ENCODE measurements around the gene PTCHD1.
A peak's percentile ranks its signal among the peaks of the same experiment; 100 is the strongest.

PTCHD1 gene

GRCh38 chrX:23334848-23335599 lies at the start of gene PTCHD1:
Gene PTCHD1, plus strand, starts transcription at chrX:23334849. Its CDS starts 27 bp downstream, at chrX:23334876.
- DNase-seq: no peak
- CTCF ChIA-PET: no interaction called here
- H3K4me1 Mint-ChIP-seq: peaks cover 8% of the 10 kb centered on the region
- H3K27me3 Mint-ChIP-seq: peaks cover 57% of the 10 kb centered on the region
- no peak within 1 kb of the TSS for H3K27ac Mint-ChIP-seq
- no peak within 1 kb of the TSS for H3K4me3 Mint-ChIP-seq
- no peaks in the 10 kb centered on the region for H3K9me3 Mint-ChIP-seq
- H3K36me3 Mint-ChIP-seq: no peaks in the 10 kb centered on the region

- CTCF ChIA-PET: no interaction called here
- H3K36me3 Mint-ChIP-seq: no peaks in the 10 kb centered on the region
- H3K4me3 Mint-ChIP-seq: no peak overlapping the region
- no peaks in the 10 kb centered on the region for H3K9me3 Mint-ChIP-seq
- no peak overlapping the region for H3K27ac Mint-ChIP-seq
- no peaks in the 10 kb centered on the region for H3K27me3 Mint-ChIP-seq
- no peak for DNase-seq
- no peaks in the 10 kb centered on the region for H3K4me1 Mint-ChIP-seq
Observed at GRCh38 chrX:23286731-23287130, 47.9 kb upstream of the PTCHD1 start.

GRCh38 chrX:23287191-23287725 lies 47.4 kb upstream of the PTCHD1 start:
- no peaks in the 10 kb centered on the region for H3K4me1 Mint-ChIP-seq
- H3K36me3 Mint-ChIP-seq: no peaks in the 10 kb centered on the region
- CTCF ChIA-PET: no interaction called here
- H3K4me3 Mint-ChIP-seq: no peak overlapping the region
- DNase-seq: no peak
- no peaks in the 10 kb centered on the region for H3K9me3 Mint-ChIP-seq
- no peaks in the 10 kb centered on the region for H3K27me3 Mint-ChIP-seq
- H3K27ac Mint-ChIP-seq: no peak overlapping the region

GRCh38 chrX:23292354-23292987 lies 42.2 kb upstream of the PTCHD1 start:
- no peak overlapping the region for H3K4me3 Mint-ChIP-seq
- CTCF ChIA-PET: no interaction called here
- no peaks in the 10 kb centered on the region for H3K4me1 Mint-ChIP-seq
- no peak overlapping the region for H3K27ac Mint-ChIP-seq
- no peaks in the 10 kb centered on the region for H3K9me3 Mint-ChIP-seq
- H3K36me3 Mint-ChIP-seq: no peaks in the 10 kb centered on the region
- no peak for DNase-seq
- no peaks in the 10 kb centered on the region for H3K27me3 Mint-ChIP-seq

- no peak overlapping the region for H3K27ac Mint-ChIP-seq
- H3K27me3 Mint-ChIP-seq: no peaks in the 10 kb centered on the region
- no peak overlapping the region for H3K4me3 Mint-ChIP-seq
- H3K36me3 Mint-ChIP-seq: no peaks in the 10 kb centered on the region
- CTCF ChIA-PET: no interaction called here
- no peak for DNase-seq
- no peaks in the 10 kb centered on the region for H3K4me1 Mint-ChIP-seq
- no peaks in the 10 kb centered on the region for H3K9me3 Mint-ChIP-seq
Observed at GRCh38 chrX:23292988-23293651, 41.5 kb upstream of the PTCHD1 start.

- Mint-ChIP-seq H3K27me3 (no peaks in the 10 kb centered on the region), H3K4me1 (no peaks in the 10 kb centered on the region), H3K9me3 (no peaks in the 10 kb centered on the region), H3K36me3 (no peaks in the 10 kb centered on the region), H3K27ac (no peak overlapping the region), H3K4me3 (no peak overlapping the region)
- no peak for DNase-seq
- CTCF ChIA-PET: interaction anchor here (1.2 kb wide), 1 partner anchor 13 kb away, joined by 3 read pairs; no protein-coding TSS in a partner anchor
Observed at GRCh38 chrX:23304881-23305280, 29.8 kb upstream of the PTCHD1 start.

GRCh38 chrX:23311731-23312130 lies 22.9 kb upstream of the PTCHD1 start:
- no peak overlapping the region for H3K4me3 Mint-ChIP-seq
- no peak overlapping the region for H3K27ac Mint-ChIP-seq
- H3K36me3 Mint-ChIP-seq: no peaks in the 10 kb centered on the region
- H3K4me1 Mint-ChIP-seq: no peaks in the 10 kb centered on the region
- H3K9me3 Mint-ChIP-seq: no peaks in the 10 kb centered on the region
- CTCF ChIA-PET: no interaction called here
- DNase-seq: no peak
- H3K27me3 Mint-ChIP-seq: no peaks in the 10 kb centered on the region

GRCh38 chrX:23312136-23312535 lies 22.5 kb upstream of the PTCHD1 start:
- no peak overlapping the region for H3K27ac Mint-ChIP-seq
- H3K4me3 Mint-ChIP-seq: no peak overlapping the region
- H3K27me3 Mint-ChIP-seq: no peaks in the 10 kb centered on the region
- no peak for DNase-seq
- CTCF ChIA-PET: no interaction called here
- no peaks in the 10 kb centered on the region for H3K9me3 Mint-ChIP-seq
- no peaks in the 10 kb centered on the region for H3K36me3 Mint-ChIP-seq
- H3K4me1 Mint-ChIP-seq: no peaks in the 10 kb centered on the region

GRCh38 chrX:23317799-23318724 lies 16.6 kb upstream of the PTCHD1 start:
- no peak overlapping the region for H3K4me3 Mint-ChIP-seq
- CTCF ChIA-PET: interaction anchor here (0.7 to 1.3 kb wide), 5 partner anchors 8 to 1333 kb away, joined by 3 to 4 read pairs (median 3); no protein-coding TSS in a partner anchor
- H3K4me1 Mint-ChIP-seq: no peaks in the 10 kb centered on the region
- no peak overlapping the region for H3K27ac Mint-ChIP-seq
- H3K27me3 Mint-ChIP-seq: no peaks in the 10 kb centered on the region
- no peaks in the 10 kb centered on the region for H3K9me3 Mint-ChIP-seq
- no peaks in the 10 kb centered on the region for H3K36me3 Mint-ChIP-seq
- peak; percentile 32 for DNase-seq

- H3K4me3 Mint-ChIP-seq: no peak overlapping the region
- H3K4me1 Mint-ChIP-seq: peaks cover under 1% of the 10 kb centered on the region
- CTCF ChIA-PET: no interaction called here
- DNase-seq: no peak
- no peak overlapping the region for H3K27ac Mint-ChIP-seq
- peaks cover 10% of the 10 kb centered on the region for H3K27me3 Mint-ChIP-seq
- no peaks in the 10 kb centered on the region for H3K36me3 Mint-ChIP-seq
- H3K9me3 Mint-ChIP-seq: no peaks in the 10 kb centered on the region
Observed at GRCh38 chrX:23327104-23327503, 7.5 kb upstream of the PTCHD1 start.

GRCh38 chrX:23331701-23332100 lies 2.9 kb upstream of the PTCHD1 start:
- CTCF ChIA-PET: no interaction called here
- peaks cover 50% of the 10 kb centered on the region for H3K27me3 Mint-ChIP-seq
- no peaks in the 10 kb centered on the region for H3K9me3 Mint-ChIP-seq
- peaks cover 8% of the 10 kb centered on the region for H3K4me1 Mint-ChIP-seq
- no peak for DNase-seq
- H3K4me3 Mint-ChIP-seq: no peak overlapping the region
- no peak overlapping the region for H3K27ac Mint-ChIP-seq
- H3K36me3 Mint-ChIP-seq: no peaks in the 10 kb centered on the region

GRCh38 chrX:23332101-23332887 lies 2.4 kb upstream of the PTCHD1 start:
- CTCF ChIA-PET: no interaction called here
- DNase-seq: no peak

More at GRCh38 chrX:23332101-23332887, 2.4 kb upstream of the PTCHD1 start:
- H3K27me3 Mint-ChIP-seq: peaks cover 50% of the 10 kb centered on the region
- peaks cover 8% of the 10 kb centered on the region for H3K4me1 Mint-ChIP-seq
- H3K27ac Mint-ChIP-seq: no peak overlapping the region
- no peaks in the 10 kb centered on the region for H3K36me3 Mint-ChIP-seq
- no peaks in the 10 kb centered on the region for H3K9me3 Mint-ChIP-seq
- H3K4me3 Mint-ChIP-seq: no peak overlapping the region

Data from activated naive CD4-positive, alpha-beta T cell treated with anti-CD3 and anti-CD28 coated beads, Interleukin-2, amount 10 ng/mL, durations not matched to agents 7 days and 5 days (primary cell).